Sigmoid colon (tissue), 4 donors: ENCODE data around the gene HECW1.

ENCODE experiments used
- CTCF ChIP-seq, 4 experiments: fragments of 450-650 bp in 3 of 4; fragments of 200-600 bp in 1 of 4; IDR thresholded peaks; one replicate each; pipeline ENCODE4 v1.5.1; 2016 to 2019; ENCODE audit warnings: antibody characterized with exemption in 4 of 4, mild to moderate bottlenecking in 3 of 4, moderate library complexity in 2 of 4
- EP300 ChIP-seq, 4 donors: sonication (generic); formaldehyde crosslinking; IDR thresholded peaks; one replicate each; pipeline ENCODE4 v1.6.1; 2017; ENCODE audit warnings: antibody characterized with exemption in 4 of 4
- POLR2A ChIP-seq, 2 donors: fragments of 450-650 bp; IDR thresholded peaks; one replicate each; pipeline ENCODE4 v1.6.1; 2016; ENCODE audit warnings: antibody characterized with exemption in 2 of 2, mild to moderate bottlenecking in 2 of 2, moderate library complexity in 2 of 2

GRCh38 chr7:43479042-43479441, 366.6 kb downstream of the HECW1 start:
- TF ChIP-seq CTCF (IDR thresholded peaks at IDR 0.05) (no peak), POLR2A (IDR thresholded peaks at IDR 0.05) (no peak), EP300 (IDR thresholded peaks at IDR 0.05) (no peak)
